HepG2 (cell line): ENCODE measurements around the gene WDR37. TPM values are rescaled to one million over a fixed set of nuclear protein-coding genes. Genes with fewer than 3 reads are reported as not detected.
"Not testable (repeated sequence)": the region's sequence is repeated elsewhere in the genome, so short reads cannot be mapped to it uniquely, and the experiment has no call there.

Experiments
- ATAC-seq: fragments of 200-7000 bp; cut with Tn5 transposase; 3 replicates; pipeline ENCODE4 v1.9.1; 2020; ENCODE audit warnings: mild to moderate bottlenecking, moderate library complexity
- BruUV-seq: library from RNA; stranded (reverse); fragments of 400-500 nt; replicated peaks from 2 replicates; lab custom pipeline; 2021; lab: Mats Ljungman, UMichigan
- CTCF ChIA-PET: fragments of 300-600 bp; formaldehyde crosslinking; extraction: SDS; loops from one replicate; lab custom pipeline; 2021; ENCODE audit warnings: low total read pairs, inconsistent platforms, low intra/inter-chr PET ratio; lab: Yijun Ruan, JAX
- POLR2A ChIA-PET: fragments of 350-600 bp; sonication (Branson Sonifier 250); formaldehyde crosslinking; loops from one replicate; lab custom pipeline; 2020; ENCODE audit warnings: antibody characterized with exemption, inconsistent platforms; lab: Yijun Ruan, JAX
- DNase-seq: peaks from one replicate; pipeline ENCODE4 v3.0.0-alpha.2; 2015; ENCODE audit warnings: low spot score
- FAIRE-seq: peaks from 3 replicates; lab custom pipeline; 2011; peaks lifted over from hg19 to GRCh38; lab: Jason Lieb, UNC
- H2AFZ ChIP-seq: one replicate; pipeline ENCODE4 v1.6.1; 2011; ENCODE audit warnings: low read length, inconsistent platforms
- H3K27ac ChIP-seq: fragments of 300-600 bp; 3 replicates; pipeline ENCODE4 v1.8.0; 2011; ENCODE audit warnings: mixed run types, mild to moderate bottlenecking, mixed read lengths, low read length, inconsistent platforms; ENCODE audit not compliant: insufficient read depth; ENCODE audit errors: extremely low read length
- H3K27me3 ChIP-seq, 2 experiments: fragments of 200-600 bp in 1 of 2; 2 replicates in 1 of 2; 3 replicates in 1 of 2; pipeline versions ENCODE4 v1.6.0 to v1.8.0; 2011; ENCODE audit warnings: low read length in 2 of 2, mild to moderate bottlenecking in 2 of 2, moderate library complexity in 2 of 2, inconsistent platforms in 1 of 2; ENCODE audit not compliant: insufficient read depth in 2 of 2, control insufficient read depth in 1 of 2
- H3K36me3 ChIP-seq, 2 experiments: fragments of 200-600 bp in 1 of 2; replicated peaks in 1 of 2; 2 replicates in 1 of 2; 3 replicates in 1 of 2; pipeline versions ENCODE4 v1.5.1 to v1.8.0; 2011; ENCODE audit warnings: low read length in 2 of 2, inconsistent platforms in 1 of 2; ENCODE audit not compliant: insufficient read depth in 2 of 2, control insufficient read depth in 1 of 2
- H3K4me1 ChIP-seq: 2 replicates; pipeline ENCODE4 v1.5.1; 2012; ENCODE audit warnings: low read length, inconsistent platforms; ENCODE audit not compliant: insufficient read depth
- H3K4me2 ChIP-seq: 2 replicates; pipeline ENCODE4 v1.6.0; 2011; ENCODE audit warnings: low read depth, low read length, inconsistent platforms
- H3K4me3 ChIP-seq, 3 experiments: fragments of 200-600 bp in 1 of 3; sonication (generic), shearing (Covaris generic) in 1 of 3; replicated peaks in 1 of 3; 2 replicates each; pipeline ENCODE4 v1.5.1; 2011 to 2016; ENCODE audit warnings: low read length in 3 of 3, inconsistent platforms in 2 of 3, low read depth in 2 of 3, mild to moderate bottlenecking in 2 of 3, control low read depth in 1 of 3, mixed read lengths in 1 of 3; ENCODE audit not compliant: insufficient read depth in 1 of 3
- H3K79me2 ChIP-seq: one replicate; pipeline ENCODE4 v1.6.1; 2011; ENCODE audit warnings: low read length, inconsistent platforms; ENCODE audit not compliant: insufficient read depth
- H3K9ac ChIP-seq: 2 replicates; pipeline ENCODE4 v1.6.0; 2011; ENCODE audit warnings: mild to moderate bottlenecking, low read depth, low read length, inconsistent platforms; ENCODE audit not compliant: insufficient read depth
- H3K9me3 ChIP-seq: 2 replicates; pipeline ENCODE4 v1.5.1; 2012; ENCODE audit warnings: mild to moderate bottlenecking, low read length
- H4K20me1 ChIP-seq: 2 replicates; pipeline ENCODE4 v1.6.0; 2011; ENCODE audit warnings: inconsistent platforms, mild to moderate bottlenecking, low read length, moderate library complexity; ENCODE audit not compliant: insufficient read depth
- NFAT5 ChIP-seq: sonication (generic); formaldehyde crosslinking; IDR thresholded peaks from 2 replicates; pipeline ENCODE4 v1.4.0; 2020; ENCODE audit warnings: missing genetic modification reagents
- RAD21 ChIP-seq: fragments of 450-650 bp; formaldehyde crosslinking; IDR thresholded peaks from 2 replicates; pipeline ENCODE4 v1.5.0; 2020; ENCODE audit warnings: mild to moderate bottlenecking
- WGBS: methylation state at CpG from one replicate; pipeline ENCODE4 v1.1.6; 2017; ENCODE audit warnings: low lambda C conversion rate; 5-methylcytosine and 5-hydroxymethylcytosine counted together
- in situ Hi-C: cut with HindIII; loops from 2 replicates; pipeline ENCODE4 v1.10.0; 2017; ENCODE audit warnings: low pct_unique_long_range_greater_than_20kb; ENCODE audit not compliant: extremely low pct_ligation_motif_present
- intact Hi-C: fragments of 100-400 bp; cut with micrococcal nuclease; formaldehyde crosslinking; loops from one replicate; pipeline ENCODE4 v1.10.0; 2022; ENCODE audit not compliant: unreplicated experiment
- polyA plus RNA-seq, 8 experiments: library from polyadenylated mRNA; depleted of rRNA in 3 of 8; stranded (reverse) in 7 of 8; unstranded in 1 of 8; fragments of >200 nt; fragmentation: Illumina TruSeq in 4 of 8; extraction: Trizol in 4 of 8; gene quantifications; 2 replicates each; pipeline versions ENCODE4 v1.2.1 to v1.2.3, GENCODE V29; 2011 to 2016; ENCODE audit warnings: low read depth in 4 of 8, missing spikeins in 1 of 8, mixed read lengths in 1 of 8; ENCODE audit not compliant: insufficient read depth in 1 of 8
- total RNA-seq, 5 experiments: library from RNA; depleted of rRNA; stranded (reverse); fragments of >200 nt; fragmentation: Illumina TruSeq; extraction: Trizol; gene quantifications; 2 replicates each; pipeline ENCODE4 v1.2.3, GENCODE V29; 2016; ENCODE audit warnings: low read depth in 1 of 5
- TF ChIP-seq, protein P1 (sequence below): sonication (generic); formaldehyde crosslinking; IDR thresholded peaks from 2 replicates; pipeline ENCODE4 v1.5.0; 2020; ENCODE audit warnings: mild to moderate bottlenecking, missing genetic modification reagents
- TF ChIP-seq, protein P2 (sequence below): sonication (generic); formaldehyde crosslinking; IDR thresholded peaks from 2 replicates; pipeline ENCODE4; 2020; ENCODE audit warnings: missing genetic modification reagents, mild to moderate bottlenecking, borderline replicate concordance

Gene WDR37
- total and polyA plus RNA-seq, 2 of the 13 experiments (the other 11 are each of a cell fraction or from before 2014, with no cell fraction given), result 5.9 to 7.5 TPM

DNA sequence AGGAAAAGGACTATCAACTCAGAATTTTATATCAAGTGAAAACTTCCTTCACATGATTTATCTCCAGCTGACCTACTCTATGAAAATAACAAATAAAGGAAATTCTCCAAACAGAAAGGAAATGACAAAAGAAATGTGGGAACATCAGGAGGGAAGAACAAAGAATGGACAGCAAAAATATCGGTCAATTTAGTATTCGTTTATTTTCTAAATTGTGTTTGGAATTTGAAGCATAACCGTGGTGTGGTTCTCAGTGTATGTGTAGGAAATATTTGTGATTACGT is 8.7 kb downstream of the WDR37 start (continued):
- TF ChIP-seq, protein P1, sequence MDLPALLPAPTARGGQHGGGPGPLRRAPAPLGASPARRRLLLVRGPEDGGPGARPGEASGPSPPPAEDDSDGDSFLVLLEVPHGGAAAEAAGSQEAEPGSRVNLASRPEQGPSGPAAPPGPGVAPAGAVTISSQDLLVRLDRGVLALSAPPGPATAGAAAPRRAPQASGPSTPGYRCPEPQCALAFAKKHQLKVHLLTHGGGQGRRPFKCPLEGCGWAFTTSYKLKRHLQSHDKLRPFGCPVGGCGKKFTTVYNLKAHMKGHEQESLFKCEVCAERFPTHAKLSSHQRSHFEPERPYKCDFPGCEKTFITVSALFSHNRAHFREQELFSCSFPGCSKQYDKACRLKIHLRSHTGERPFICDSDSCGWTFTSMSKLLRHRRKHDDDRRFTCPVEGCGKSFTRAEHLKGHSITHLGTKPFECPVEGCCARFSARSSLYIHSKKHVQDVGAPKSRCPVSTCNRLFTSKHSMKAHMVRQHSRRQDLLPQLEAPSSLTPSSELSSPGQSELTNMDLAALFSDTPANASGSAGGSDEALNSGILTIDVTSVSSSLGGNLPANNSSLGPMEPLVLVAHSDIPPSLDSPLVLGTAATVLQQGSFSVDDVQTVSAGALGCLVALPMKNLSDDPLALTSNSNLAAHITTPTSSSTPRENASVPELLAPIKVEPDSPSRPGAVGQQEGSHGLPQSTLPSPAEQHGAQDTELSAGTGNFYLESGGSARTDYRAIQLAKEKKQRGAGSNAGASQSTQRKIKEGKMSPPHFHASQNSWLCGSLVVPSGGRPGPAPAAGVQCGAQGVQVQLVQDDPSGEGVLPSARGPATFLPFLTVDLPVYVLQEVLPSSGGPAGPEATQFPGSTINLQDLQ (CRISPR knock-in tag), result no peak
- no peak for TF ChIP-seq RAD21 (CRISPR knock-in tag)
- TF ChIP-seq NFAT5 (CRISPR knock-in tag), result no peak
- TF ChIP-seq, protein P2, sequence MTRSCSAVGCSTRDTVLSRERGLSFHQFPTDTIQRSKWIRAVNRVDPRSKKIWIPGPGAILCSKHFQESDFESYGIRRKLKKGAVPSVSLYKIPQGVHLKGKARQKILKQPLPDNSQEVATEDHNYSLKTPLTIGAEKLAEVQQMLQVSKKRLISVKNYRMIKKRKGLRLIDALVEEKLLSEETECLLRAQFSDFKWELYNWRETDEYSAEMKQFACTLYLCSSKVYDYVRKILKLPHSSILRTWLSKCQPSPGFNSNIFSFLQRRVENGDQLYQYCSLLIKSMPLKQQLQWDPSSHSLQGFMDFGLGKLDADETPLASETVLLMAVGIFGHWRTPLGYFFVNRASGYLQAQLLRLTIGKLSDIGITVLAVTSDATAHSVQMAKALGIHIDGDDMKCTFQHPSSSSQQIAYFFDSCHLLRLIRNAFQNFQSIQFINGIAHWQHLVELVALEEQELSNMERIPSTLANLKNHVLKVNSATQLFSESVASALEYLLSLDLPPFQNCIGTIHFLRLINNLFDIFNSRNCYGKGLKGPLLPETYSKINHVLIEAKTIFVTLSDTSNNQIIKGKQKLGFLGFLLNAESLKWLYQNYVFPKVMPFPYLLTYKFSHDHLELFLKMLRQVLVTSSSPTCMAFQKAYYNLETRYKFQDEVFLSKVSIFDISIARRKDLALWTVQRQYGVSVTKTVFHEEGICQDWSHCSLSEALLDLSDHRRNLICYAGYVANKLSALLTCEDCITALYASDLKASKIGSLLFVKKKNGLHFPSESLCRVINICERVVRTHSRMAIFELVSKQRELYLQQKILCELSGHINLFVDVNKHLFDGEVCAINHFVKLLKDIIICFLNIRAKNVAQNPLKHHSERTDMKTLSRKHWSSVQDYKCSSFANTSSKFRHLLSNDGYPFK (CRISPR knock-in tag), result no peak

DNA sequence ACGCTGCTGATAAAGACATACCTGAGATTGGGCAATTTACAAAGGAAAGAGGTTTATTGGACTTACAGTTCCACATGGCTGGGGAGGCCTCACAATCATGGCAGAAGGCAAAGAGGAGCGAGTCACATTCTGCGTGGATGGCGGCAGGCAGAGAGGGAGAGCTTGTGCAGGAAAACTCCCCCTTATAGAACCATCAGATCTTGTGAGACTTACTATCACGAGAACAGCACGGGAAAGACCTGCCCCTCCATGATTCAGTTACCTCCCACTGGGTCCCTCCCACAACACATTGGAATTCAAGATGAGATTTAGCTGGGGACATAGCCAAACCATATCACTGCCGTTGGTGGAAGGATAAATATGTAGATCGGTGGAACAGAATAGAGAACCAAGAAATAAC is 10.5 kb downstream of the WDR37 start:
- ATAC-seq, FAIRE-seq, H3K27ac ChIP-seq, H3K4me3 ChIP-seq, H3K9ac ChIP-seq, H3K79me2 ChIP-seq, H3K9me3 ChIP-seq, H3K4me2 ChIP-seq, H2AFZ ChIP-seq, CTCF ChIA-PET, POLR2A ChIA-PET, H4K20me1 ChIP-seq, in situ Hi-C loops, H3K4me1 ChIP-seq, H3K36me3 ChIP-seq, intact Hi-C loops, H3K27me3 ChIP-seq, BruUV-seq, DNase-seq: not testable (repeated sequence)
- WGBS, result 93% methylated on average over 8 of the region's 8 CpGs
